ENCODE measurements around the gene CDK14.

CDK14 gene

DNA sequence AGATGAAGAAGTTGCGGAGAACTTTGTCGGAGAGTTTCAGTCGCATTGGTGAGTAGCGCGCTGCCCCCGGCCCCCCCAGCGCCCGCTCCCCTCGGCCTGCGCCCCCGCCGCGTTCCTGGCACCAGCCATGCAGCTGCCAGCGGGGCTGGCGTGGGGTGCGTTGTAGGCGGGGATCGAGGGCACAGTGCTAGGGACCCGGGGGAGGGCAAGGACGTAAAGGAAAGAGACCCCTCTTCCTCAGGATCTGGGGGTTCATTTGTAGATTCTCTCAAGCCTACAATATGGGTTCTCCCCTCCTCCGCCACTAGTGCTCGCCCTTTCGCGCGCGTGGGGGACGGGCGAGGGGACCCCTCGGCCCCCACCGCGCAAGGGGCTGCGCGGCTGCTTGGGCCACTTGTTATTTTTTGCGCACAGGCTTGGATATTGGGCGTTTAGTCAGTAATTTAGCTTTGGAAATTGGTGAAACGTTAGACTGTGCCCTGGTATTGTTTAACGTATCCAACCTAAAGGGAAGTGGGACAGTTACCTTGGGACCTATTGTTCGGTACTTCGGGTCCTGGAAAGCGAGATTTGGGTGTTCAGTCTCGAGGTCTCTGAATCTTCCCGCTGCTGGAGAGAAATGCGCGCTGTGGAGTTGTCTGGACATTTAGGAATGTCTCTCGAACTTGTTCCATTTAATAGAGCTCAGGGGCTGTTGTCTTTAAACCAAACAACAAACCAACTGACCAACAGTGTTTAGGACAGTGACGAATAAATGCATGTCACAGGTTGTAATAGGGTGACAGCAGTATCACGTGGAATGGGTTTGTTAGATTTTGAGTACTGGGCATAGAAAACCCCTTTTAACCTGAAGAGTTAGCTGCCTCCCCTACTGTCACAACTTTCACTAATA lies 796 bp downstream of the CDK14 start:
- in situ Hi-C loops (cut with MboI; ENCODE audit: low sequenced_read_pairs): no loop called here

DNA sequence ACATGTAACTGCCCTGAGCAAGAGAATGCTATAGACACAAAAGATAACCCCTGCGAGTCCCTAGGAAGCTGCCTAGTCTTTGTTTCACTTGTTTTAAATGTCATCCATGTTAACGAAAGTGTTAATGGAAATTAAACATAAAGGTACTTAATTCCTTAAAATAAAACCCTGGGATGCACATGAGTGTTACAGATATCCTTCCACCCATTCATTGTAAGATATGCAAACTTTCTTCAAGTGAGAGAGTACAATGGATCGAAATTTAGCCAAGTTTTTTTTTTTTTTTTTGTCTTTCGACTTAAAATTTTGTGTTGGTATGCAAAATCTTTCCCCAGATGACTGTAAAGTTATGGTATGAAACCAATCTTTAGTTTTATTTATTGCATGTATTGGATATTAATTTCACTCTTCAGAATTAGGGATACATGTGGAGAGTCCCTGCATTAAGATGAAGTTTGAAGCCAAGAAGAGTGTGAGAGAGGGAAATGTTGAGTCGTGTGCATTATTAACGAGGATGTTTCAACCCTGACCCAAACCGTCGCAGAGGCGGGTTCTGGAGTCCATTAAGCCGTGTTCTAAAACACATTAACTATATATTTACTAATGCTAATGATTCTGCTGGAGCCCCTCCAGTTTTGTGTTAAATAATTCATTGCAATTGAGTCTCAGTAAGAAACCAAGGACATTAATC lies 1.6 kb downstream of the CDK14 start:
- in situ Hi-C loops (cut with MboI; ENCODE audit: low sequenced_read_pairs): no loop called here

- in situ Hi-C loops (cut with MboI; ENCODE audit: low sequenced_read_pairs): no loop called here
Observed at GRCh38 chr7:90599038-90599437, 2.9 kb downstream of the CDK14 start.

- in situ Hi-C loops (cut with MboI; ENCODE audit: low sequenced_read_pairs): no loop called here
Observed at GRCh38 chr7:90599892-90600555, 3.9 kb downstream of the CDK14 start.

GRCh38 chr7:90602303-90602702 lies 6.2 kb downstream of the CDK14 start:
- in situ Hi-C loops (cut with MboI; ENCODE audit: low sequenced_read_pairs): no loop called here

DNA sequence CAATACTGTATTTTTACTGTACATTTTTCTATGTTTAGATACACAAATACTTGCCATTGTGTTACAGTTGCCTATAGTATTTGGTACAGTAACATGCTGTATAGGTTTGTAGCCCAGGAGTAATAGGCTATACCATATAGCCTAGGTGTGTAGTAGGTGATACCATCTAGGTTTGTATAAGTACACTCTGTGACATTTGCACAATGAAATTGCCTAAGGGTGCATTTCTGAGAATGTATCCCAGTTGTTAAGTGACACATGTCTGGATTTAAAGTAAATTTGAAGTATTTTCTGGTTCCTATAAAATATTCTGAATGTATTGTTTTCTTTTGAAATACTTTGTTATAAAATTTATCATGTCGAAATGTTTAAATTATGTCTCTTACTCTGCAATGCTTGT lies 7.2 kb downstream of the CDK14 start:
- in situ Hi-C loops (cut with MboI; ENCODE audit: low sequenced_read_pairs): no loop called here

DNA sequence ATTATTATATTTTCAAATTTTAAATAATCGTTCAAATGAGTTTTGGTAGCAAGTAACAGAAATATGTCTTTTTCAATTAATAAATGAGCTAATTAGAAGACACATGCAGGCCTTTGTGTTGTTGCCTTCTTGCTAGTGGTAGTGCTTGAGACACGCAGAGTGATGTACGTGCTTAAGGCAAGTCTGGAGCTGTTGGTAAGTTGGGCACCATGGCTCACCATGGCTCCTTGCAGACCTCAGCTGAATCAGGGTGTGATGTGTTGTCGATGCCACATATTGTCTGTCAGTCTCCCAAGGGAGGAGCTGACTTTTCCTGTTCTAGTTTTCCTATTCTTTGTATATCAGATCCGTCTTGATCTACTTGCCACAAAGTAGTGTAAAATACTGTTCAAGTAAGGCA lies 8.3 kb downstream of the CDK14 start:
- in situ Hi-C loops (cut with MboI; ENCODE audit: low sequenced_read_pairs): no loop called here

- in situ Hi-C loops (cut with MboI; ENCODE audit: low sequenced_read_pairs): no loop called here
Observed at GRCh38 chr7:90605055-90605454, 8.9 kb downstream of the CDK14 start.

DNA sequence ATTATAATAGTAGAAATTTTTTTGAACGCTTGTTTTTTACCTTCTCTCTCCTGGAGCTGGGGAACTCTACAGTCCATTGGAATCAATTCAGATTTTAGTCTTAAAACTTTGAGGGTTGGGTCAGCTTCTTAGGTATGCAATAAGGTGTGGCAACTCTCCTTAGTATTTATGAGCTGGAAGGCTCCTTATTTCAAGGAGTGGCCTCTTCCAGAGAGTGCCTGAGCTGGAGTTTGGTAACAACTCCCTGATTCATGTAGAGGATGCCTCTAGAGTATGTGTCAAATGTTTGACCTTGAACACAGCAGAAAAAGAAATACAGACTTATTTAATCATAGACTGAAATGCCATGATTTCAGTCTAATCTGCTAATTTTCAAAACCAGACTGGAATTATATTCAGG lies 11.1 kb downstream of the CDK14 start:
- in situ Hi-C loops (cut with MboI; ENCODE audit: low sequenced_read_pairs): no loop called here

DNA sequence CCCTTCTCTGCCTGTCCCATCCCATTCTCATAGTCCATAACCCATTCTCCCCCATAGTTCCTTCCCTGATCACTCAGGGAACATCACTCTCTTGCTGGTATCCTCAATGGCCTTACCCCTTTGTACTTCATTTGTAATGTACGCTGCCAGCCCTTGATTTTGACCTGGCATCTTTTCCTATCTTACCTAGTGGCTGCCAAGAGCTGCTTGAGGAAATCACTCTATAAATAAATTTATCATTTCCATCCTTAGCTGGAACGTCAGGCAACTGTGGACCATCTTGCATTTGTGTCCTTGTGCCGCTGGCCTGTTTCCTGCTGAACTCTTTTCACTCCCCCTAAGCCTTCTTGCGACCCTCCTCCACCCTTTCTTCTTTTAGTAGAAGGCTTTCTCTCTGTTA lies 14.0 kb downstream of the CDK14 start:
- in situ Hi-C loops (cut with MboI; ENCODE audit: low sequenced_read_pairs): no loop called here

- in situ Hi-C loops (cut with MboI; ENCODE audit: low sequenced_read_pairs): no loop called here
Observed at GRCh38 chr7:90611115-90611514, 15.0 kb downstream of the CDK14 start.

DNA sequence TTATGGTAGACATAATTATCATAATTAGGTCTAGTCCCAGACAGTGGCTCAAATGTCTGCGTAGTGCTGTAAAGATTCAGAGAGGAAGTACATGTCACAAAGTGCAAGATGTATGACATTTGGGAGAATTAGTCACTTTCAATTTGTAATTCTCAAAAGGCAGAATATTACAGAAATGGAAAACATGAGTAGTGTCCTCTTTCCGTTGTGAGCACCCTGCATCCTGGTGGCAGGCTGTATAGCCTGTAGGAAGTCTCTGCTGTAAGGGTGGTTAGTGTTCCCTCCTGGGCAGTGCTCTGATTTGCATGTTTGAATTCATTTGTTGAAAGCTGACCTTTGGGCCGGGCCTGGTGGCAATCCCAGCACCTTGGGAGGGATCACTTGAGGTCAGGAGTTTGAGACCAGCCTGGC lies 17.0 kb downstream of the CDK14 start:
- in situ Hi-C loops (cut with MboI; ENCODE audit: low sequenced_read_pairs): no loop called here

DNA sequence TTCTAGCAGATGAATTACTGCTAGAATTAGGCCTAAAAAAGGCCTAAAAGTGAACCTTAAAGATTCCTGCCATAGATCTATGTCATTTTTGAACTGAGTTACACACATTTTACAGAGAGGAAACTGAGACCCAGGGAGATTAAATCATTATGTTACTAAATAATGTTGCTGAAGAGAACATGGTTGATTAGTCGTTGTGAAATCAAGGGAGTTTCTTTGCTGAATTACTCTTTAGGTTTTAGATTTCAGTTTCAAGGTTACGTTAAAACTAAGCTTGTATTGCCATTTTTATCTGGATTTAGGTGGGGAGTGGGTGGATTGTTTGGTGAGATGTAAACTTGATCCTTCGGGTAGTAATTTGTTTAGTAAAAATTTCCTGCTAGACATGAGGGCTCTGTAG lies 21.3 kb downstream of the CDK14 start:
- in situ Hi-C loops (cut with MboI; ENCODE audit: low sequenced_read_pairs): no loop called here

GRCh38 chr7:90618876-90619275 lies 22.8 kb downstream of the CDK14 start:
- in situ Hi-C loops (cut with MboI; ENCODE audit: low sequenced_read_pairs): no loop called here

GRCh38 chr7:90621125-90621746 lies 25.1 kb downstream of the CDK14 start:
- in situ Hi-C loops (cut with MboI; ENCODE audit: low sequenced_read_pairs): no loop called here

GRCh38 chr7:90621747-90622140 lies 25.6 kb downstream of the CDK14 start:
- in situ Hi-C loops (cut with MboI; ENCODE audit: low sequenced_read_pairs): no loop called here

GRCh38 chr7:90622670-90623069 lies 26.5 kb downstream of the CDK14 start:
- in situ Hi-C loops (cut with MboI; ENCODE audit: low sequenced_read_pairs): no loop called here

GRCh38 chr7:90624225-90624911 lies 28.2 kb downstream of the CDK14 start:
- in situ Hi-C loops (cut with MboI; ENCODE audit: low sequenced_read_pairs): no loop called here

DNA sequence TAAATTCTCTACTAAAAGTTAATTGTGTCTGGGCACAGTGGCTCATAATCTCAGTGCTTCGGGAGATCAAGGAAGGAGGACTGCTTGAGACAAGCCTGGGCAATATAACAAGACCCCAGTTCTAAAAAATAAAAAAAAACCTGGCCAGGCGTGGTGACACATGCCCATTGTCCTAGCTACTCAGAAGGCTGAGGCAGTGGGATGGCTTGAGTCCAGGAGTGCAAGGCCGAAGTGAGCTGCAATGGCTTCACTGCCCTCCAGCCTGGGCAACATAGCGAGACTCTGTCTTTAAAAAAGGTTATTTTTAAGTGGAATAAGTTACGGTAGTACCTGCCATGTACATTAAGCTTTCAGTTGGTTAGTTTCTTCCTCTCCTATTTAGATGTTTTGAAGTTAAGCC lies 28.9 kb downstream of the CDK14 start:
- in situ Hi-C loops (cut with MboI; ENCODE audit: low sequenced_read_pairs): no loop called here

GRCh38 chr7:90625562-90625961 lies 29.4 kb downstream of the CDK14 start:
- in situ Hi-C loops (cut with MboI; ENCODE audit: low sequenced_read_pairs): no loop called here

- in situ Hi-C loops (cut with MboI; ENCODE audit: low sequenced_read_pairs): no loop called here
Observed at GRCh38 chr7:90626013-90626412, 29.9 kb downstream of the CDK14 start.
